ENCODE results near the gene SEL1L2.

Gene SEL1L2

DNA sequence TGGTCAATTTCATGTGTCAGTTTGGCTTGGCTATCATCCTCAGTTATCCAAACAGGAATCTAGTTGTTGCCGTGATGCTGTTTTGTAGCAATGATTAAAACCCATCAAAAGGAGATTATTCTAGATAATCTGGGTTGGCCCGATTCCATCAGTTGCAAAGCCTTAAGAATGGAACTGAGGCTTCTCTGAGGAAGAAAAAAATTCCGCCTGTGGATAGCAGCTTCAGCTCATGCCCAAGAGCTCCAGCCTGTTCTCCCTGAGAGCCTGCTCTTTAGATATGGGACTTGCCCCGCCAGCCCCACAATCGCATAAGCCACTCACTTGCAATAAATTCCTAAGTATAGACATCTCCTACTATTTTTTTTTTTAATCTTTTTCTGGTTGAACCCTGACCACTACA is 61.5 kb downstream of the SEL1L2 start:
- no peak for DNase-seq

DNA sequence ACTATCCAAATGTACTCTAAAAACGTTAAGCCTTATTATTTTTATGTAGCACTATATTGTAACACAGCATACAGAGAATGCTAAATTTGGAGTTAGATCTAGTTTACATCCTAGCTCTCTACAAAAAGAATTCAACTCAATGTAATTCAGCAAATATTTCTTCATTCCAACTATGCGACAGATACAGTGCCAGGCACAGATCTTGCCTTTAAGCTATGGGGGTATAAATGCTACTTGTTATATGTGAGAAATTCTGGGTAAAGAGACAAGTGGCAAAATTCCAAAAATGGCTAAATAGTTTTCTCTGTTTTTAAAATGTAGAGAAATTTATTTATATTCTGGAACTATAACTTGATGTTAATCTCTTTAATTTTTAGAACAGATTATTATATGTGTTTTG is 63.2 kb downstream of the SEL1L2 start:
- no peak for DNase-seq

DNA sequence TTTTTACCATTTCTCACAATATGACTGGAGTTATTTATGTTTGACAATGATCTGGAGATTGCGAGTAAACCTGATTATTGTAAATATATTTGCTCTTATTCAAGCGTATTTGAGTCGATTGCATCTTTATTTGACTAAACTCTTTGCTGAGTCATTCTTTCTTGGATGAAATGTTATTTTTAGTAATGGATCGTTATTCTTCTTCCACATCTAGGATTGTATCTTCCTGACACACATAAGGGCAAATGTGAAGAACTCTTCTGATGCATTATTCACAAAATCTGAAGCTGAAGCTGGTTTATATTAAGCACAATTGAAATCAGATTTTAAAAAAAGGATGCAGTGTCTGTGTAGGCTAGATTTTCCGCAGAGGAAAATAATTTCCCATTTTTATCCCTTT is 68.2 kb downstream of the SEL1L2 start:
- no peak for DNase-seq

DNA sequence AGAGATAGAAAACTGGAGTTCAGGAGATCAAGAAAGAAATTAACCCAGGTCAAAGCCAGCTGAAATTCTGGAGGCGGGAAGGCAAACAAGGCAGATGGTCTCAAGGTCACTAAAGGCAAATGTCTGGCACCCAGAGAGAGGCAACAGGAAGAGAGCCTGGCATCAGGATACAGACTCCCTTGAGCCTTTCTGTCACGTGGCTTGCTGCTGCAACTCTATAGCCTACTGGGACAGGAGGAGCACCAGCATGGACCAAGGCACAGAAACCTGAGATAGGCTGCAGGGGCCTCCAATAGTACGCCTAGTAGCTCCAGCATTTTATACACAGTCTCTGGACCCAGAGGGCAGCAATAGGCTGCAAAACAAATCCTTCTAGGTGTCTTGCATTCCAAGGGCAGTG is 75.1 kb downstream of the SEL1L2 start:
- DNase-seq: no peak

DNA sequence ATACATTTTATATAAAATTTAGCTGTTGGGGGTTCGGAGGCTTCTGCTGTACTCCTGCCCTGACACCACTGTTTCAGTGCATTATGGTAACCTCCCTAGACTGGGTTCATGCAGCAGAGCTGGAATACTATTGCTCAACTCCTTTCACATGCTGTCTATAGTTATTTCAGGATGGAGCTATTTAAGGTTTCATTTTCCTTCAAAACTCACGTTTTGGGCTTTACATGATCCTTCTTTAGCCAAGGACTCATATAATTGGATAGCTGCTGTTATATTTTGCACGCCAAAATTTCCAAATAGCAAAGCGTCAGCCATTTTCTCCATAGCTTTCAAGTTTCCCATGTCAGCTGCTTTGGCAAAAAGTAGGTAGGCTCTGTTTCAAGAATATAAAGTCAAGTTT is 76.8 kb downstream of the SEL1L2 start:
- DNase-seq: no peak

DNA sequence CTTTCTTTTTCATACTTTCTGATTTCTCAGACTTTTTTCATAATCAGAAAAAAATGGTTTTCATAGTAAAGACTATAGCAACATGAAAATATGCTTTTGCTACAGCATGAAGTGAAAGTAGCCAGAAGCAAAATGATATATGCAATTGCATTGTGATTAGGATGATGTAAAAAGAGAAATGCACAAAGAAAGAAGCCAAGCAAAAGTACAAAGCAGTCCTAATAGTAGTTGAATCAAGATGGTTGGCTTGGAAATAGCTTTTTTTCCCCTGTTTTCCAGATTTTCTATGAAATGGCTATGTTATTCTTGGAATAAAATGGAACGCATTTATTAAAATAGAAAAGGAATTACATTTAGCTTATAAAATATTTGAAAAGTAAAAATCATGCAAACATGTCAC is 77.3 kb downstream of the SEL1L2 start:
- no peak for DNase-seq

DNA sequence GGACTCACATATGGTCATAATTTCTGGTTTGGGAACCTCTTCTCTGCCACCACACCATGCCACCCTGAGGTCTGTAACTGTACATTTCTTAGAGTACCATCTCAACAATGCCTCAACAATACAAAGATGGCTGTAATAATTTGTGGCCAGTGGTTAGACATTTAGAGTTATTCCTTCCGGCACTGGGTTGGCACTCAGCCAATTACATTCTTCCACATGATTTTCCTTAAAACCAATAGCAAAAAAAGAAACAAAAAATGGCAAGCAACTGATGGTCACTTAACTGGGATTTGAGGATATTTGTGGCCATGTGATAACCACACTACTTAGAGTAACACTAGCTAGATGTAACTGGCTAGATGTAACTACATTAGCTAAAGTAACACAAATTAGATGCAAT is 79.9 kb downstream of the SEL1L2 start:
- DNase-seq: no peak

DNA sequence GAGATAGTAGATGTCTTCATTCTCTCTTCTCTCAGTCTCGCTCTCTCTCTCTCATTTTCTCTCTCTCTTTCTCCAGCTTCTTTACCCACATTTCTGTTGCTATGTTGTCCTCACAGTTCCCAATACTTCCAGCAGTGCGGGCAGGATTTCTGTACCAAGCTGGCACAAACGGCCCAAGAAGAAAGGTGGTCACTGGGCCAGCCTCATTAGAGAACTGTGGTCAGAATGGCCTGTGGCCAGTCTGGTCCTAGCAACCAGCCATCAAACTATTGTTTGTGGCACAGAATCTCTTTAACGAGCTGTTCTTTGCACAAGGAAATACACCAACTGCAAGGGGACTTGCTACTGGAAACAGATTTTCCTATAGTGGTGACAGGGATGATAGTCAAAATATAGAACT is 81.3 kb downstream of the SEL1L2 start:
- DNase-seq: no peak

DNA sequence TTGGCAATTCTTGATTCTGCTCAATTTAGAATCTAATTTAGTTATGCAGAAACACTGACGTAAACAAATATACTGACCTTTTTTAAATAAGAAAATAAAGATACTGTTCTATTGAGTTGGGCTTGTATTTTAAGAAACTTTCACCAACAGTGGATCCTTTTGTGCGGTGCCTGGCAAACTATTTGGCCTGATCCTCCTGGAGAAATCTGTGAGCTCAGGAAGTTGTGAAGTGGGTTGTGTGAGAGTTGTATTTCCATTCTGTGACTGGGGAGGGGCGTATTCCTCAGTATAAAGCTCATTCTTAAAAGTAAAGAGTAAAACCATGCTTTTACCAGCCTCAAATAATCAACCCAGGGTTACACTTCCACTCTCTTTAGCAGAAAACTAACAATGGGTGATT is 85.6 kb downstream of the SEL1L2 start:
- DNase-seq: no peak

DNA sequence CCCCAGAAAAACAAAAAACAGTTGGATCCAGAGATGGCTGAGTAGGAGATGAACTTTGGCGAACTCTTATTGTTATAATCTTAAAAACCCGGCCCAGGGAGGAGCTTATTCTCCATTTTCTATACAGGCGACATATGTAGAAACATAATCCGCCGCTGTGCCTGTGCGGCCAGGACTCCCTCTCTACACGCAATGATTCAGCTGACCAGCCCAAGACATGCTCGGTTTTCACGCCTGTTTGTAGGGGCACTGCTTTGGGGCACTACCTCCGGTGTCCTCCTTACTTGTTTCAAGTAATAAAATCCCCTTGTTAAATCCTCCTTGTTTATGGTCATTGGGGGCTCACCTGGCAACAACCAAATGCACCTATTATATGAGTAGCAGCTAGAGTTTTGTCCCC is 89.9 kb downstream of the SEL1L2 start:
- no peak for DNase-seq

DNA sequence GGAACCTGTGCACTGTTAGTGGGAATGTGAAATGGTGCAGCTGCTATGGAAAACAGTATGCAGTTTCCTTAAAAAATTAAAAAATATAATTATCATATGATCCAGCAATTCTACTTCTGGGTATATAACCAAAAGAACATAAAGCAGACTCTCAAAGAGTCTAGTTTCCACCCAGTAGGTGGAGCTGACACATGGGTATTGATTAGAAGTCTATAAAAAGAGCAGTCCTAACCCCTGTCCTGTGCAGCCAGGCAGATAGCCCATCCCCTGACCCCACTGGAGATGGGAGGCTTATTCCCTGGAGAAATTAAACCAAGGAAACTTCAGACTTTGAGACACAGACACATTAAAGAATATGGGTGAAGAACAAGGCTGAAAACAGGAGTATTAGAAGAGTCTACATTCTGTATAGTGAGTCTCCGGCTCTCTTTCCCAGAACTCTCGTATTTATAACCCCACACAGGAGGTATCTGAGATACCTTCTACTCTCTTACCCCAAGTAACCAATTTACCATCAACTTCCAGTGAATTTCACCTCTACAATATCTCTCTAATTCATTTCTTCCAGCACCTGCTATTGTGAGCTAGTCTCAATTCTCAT is 92.3 kb downstream of the SEL1L2 start:
- no peak for DNase-seq

DNA sequence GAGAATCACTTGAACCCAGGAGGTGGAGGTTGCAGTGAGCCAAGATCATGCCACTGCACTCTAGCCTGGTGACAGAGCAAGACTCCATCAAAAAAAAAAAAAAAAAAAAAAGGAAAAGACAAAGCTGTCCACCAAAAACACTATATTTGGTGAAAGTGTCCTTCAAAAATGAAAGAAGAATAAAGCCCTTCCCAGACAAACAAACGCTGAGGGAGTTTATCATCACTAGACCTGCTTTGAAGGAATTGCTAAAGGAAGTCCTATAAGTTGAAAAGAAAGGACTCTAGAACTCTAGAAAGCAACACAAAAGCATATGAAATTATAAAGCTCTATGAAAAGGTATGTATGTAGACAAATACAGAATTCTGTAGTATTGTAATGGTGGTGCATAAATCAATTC is 98.8 kb downstream of the SEL1L2 start:
- no peak for DNase-seq

DNA sequence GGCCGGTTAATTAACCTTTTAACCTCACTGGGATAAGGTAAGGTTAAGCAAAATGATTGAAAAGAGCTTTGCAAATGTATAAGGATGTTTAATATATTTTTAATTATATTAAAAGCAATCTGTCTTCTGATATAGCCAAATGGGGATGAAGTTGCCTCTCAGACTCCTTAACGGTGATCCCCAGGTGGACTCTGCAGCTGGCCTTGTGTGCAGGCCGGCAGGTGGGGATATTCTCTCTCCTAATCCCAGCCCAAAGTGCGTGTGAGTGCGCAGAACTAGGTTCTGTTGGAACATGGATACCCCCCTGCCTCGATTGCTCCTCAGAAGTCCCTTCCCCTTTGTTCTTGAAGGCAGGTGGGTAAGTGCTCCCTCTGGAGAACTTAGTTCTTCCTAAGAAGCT is 105.6 kb downstream of the SEL1L2 start:
- no peak for DNase-seq

DNA sequence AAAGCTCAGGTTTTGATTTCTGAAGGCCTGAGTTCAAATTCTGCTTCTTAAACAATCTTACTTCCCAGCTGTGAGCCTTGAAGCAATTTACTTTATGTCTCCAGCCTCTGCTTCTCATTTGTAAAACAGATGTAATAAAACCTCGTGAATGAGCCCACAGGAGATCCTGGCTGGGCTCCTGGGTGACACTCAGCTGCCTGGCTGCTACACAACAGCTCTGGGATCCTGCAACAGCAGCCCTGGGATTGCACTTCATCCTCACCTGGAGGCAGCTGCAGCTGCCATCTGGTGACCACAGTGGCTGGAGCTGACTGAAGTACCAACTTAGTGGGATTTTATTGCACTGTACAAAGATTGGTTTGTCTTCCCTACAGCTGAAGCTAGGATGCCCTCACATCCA is 107.0 kb downstream of the SEL1L2 start:
- DNase-seq: no peak

DNA sequence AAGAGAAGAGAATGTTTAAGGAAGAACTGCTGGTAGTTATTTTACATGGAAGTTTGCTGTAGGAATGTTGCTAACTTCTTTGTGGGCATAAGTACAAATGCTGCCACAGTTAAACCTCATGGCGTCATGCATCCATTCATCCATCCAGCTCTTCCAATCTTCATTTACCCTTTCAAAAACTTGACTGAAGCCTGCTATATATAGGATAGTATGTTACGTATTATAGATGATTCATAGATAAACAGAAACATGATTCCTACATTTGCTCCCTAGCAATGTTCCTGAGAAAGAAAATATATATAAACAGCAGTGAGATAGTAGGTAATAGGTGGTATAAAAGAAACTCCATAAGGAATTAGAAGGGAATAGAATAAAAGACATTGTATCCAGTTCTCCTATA is 111.8 kb downstream of the SEL1L2 start:
- DNase-seq: no peak

DNA sequence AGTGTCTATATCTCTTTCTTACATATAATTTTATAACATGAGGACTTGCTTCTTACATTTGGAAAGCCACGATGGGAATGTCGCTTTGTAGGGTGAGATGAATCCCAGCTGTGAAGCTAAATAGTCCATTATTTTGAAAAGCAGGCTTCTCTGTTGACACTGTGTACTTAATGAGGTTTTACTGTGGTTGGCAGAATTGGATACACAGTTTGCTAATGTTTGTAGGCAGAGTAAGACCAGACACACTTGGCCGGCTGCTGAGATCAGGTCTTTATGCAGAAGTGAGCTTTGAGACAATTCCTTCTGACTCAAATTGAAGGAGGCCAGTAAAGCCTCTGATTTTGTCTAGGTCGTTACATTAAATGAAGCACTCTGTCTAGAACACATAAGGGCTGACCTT is 112.6 kb downstream of the SEL1L2 start:
- DNase-seq: no peak

DNA sequence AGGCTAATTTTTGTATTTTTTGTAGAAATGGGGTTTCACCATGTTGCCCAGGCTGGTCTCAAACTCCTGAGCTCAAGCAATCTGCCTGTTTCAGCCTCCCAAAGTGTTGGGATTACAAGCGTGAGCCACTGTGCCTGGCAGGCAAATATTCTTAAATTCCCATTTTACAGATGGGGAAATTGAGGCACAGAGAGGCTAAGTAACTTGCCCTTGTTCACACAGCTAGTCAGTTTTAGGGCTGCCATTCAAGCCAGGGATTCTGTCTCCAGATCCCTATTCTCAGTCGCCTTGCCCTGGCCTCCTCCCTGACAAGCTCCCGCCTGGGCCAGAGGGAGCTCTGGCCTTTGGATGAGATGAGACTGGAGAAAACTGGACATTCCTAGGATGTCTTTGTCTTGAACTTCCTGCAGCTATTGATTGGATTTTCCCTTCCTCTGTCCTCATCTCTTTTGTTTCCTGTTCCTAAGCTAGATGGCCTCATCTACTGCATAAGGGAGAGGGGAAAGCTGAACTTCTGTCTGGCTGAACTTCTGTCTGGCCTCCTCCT is 115.1 kb downstream of the SEL1L2 start:
- DNase-seq: no peak

DNA sequence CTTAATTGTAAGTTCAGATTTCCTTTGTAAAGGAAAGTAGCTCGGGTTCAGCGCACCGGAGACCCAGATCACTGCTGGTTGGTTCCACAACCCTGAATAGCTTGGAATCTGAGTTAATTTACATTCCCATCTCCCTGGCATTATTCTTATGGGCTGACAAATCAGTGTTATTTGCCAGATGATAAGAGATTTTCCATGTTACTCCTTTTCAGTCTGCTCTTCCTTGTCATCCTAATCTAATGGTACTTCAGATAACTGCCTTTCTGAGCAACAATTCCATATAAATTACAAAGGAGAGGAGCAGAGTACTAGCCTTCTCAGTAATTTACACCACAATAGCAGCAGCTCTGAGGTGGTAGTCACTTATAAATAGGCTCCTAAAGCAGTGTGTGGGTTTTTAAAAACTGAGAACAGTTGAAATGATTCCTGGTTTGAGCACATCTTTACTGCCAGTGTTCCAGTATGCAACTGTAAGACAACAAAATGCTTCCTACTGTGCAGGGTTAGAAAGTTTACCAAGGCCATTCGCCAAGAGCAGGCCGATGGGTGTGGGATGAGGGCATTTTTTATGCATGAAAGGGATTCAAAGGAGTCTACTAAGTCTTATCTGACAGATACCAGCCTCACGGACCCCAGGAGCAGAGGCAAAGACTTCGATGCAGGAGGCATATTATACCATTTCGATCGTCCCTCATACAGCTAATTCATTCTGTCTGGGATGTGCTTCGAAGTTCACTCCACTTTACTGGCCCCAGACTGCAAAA is 115.8 kb downstream of the SEL1L2 start:
- DNase-seq: no peak

DNA sequence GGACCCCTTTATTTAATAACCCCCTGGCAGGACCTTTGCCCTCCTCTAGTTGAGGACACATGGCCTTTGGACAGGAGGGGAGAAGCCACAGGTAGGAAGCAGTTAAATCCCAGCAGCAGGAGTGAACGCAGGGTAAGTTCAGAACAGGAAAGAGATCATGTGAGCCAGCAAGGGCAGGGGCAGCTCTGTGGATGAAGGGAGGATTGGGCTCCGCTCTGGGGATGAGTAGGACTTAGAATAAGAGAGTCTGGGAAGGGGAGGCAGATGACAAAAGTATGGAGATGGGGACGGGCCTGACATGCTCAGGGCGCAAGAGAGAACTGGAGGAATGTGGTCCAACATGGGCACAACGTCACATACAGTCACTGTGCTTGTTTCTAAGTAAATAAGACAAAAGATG is 116.6 kb downstream of the SEL1L2 start:
- DNase-seq: no peak

DNA sequence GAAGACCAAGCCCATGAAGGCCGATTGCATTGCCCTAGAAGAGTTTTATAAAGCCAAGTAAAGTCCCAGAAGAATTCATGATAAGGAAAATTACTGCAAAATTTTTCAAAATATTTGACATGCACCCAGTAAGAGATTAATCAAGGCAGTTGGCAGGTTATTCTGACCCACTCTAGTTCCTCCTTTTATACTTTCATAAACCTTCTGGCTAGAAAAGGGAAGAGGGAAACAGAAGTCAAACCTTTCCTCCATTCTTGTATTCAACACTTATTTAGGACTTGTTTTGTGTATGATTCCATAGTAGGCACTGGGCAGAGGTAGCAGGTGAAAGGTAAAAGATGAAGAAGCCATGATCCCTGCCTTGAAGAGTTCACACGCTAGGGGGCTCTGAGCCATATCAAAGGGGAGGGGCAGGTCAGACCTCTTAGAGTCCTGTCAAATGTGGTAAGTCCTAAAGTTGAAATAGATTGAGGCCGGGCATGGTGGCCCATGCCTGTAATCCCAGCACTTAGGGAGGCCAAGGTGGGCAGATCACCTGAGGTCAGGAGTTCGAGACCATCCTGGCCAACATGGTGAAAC is 120.2 kb downstream of the SEL1L2 start:
- no peak for DNase-seq

DNA sequence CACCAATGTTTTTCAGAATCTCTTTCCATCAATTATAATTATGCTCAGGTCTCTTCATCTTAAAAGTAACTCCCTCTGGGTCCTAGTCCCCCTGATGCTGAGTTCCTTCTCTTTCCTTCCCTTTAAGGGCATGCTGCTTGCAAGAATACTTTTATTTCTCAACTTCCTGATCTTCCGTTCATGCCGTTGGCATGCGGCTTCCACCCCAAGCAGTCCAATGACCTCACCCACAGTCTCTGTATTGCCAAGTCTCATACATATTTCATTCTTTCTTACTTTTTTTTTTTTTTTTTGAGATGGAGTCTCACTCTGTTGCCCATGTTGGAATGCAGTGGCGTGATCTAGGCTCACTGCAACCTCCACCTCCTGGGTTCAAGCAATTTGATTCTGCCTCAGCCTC is 122.1 kb downstream of the SEL1L2 start:
- no peak for DNase-seq

DNA sequence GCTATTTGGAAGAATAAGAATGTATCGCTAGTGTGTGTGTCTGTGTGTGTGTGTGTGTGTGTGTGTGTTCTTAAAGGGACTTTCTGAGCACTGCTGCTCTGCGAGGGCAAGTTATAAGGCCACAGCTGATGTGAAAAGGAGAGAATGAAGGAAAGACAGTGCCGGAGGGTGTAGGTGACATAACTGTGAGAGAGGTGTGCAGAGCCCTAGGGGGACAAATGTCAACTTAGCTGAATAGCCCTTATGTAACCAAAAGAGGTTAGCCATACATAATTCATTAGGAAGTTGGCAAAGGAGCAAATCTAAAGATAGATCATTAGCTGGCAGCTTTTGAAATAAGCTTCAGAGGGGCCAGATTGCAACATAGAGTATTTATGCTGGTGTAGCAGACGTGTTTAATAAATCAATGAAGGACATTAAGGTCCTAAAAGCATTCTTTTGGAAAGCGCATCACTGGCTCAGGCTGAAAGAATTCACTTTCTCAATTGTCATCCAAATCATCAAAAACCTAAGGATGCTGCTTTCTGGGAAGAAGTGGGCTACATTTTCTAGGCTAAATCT is 124.5 kb downstream of the SEL1L2 start:
- DNase-seq: no peak

DNA sequence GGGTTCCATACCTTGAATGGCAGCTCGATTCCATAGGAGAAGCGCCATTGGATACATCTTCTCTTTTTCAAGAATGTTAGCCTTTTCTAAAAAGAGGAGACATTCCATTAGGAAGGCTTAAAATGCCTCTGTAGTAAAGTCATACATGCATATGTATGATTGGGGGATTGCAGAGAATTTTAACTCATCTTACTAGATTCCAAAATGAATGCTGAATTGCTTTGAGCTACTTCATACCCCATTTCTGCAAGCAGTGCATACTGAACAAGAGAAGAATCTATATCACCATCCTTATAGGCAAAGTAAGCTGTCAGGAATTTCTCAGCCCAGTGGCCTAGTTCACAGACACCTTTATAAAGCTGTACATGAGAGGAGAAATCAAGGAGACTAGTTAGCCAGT is 125.3 kb downstream of the SEL1L2 start:
- DNase-seq: no peak

DNA sequence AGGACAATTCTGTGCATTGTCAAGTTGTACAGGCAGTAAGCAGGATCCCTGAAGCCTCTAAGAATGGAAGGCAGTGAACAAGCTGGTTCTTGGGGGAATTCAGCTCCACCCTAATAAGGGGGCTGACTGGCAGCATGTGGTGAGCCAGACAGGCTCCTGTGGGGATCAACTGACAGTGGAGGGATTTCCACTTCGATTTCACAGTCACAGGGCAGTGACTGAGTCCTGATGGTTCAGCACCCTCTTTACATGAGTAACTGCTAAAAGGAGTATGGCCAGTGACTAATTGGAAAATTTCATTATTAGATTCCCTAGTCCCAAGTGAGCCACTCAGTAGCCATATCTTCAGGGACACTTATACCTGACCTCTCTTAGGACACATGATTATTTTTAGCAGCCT is 127.2 kb downstream of the SEL1L2 start:
- no peak for DNase-seq
